Measurements from ENCODE around the gene CSF3.

- no peak for TF ChIP-seq CTCF (IDR thresholded peaks at IDR 0.05)
- TF ChIP-seq POLR2A (IDR thresholded peaks at IDR 0.05), result no peak
Measured at GRCh38 chr17:39969375-39969774, 45.9 kb upstream of the CSF3 start.

Data from thyroid gland (tissue), 4 donors.